Smooth muscle cell (in vitro differentiated cells): ENCODE data around the gene NCOA3. TPM values are rescaled to one million over a fixed set of nuclear protein-coding genes. Genes with fewer than 3 reads are reported as not detected.

Source experiments
- DNase-seq: peaks from one replicate; lab custom pipeline; 2025; ENCODE audit not compliant: unreplicated experiment; lab: John Stamatoyannopoulos, UW
- H2AFZ ChIP-seq: fragments of 200-600 bp; sonication (generic); 2 replicates; pipeline ENCODE4 v1.6.0; 2016; ENCODE audit warnings: antibody characterized with exemption, low read depth, mild to moderate bottlenecking
- H3F3A ChIP-seq: fragments of 200-600 bp; sonication (generic); 2 replicates; pipeline ENCODE4 v1.6.0; 2017; ENCODE audit warnings: antibody characterized with exemption, low read depth
- H3K27ac ChIP-seq: fragments of 200-600 bp; sonication (generic); 2 replicates; pipeline ENCODE4 v1.5.1; 2016; ENCODE audit warnings: low read depth, mild to moderate bottlenecking
- H3K27me3 ChIP-seq: fragments of 200-600 bp; sonication (generic); 2 replicates; pipeline ENCODE4 v1.6.1; 2016; ENCODE audit warnings: low read depth, mild to moderate bottlenecking
- H3K36me3 ChIP-seq: fragments of 200-600 bp; sonication (generic); 2 replicates; pipeline ENCODE4 v1.5.1; 2016; ENCODE audit warnings: low read depth
- H3K4me1 ChIP-seq: fragments of 200-600 bp; sonication (generic); 2 replicates; pipeline ENCODE4 v1.5.1; 2016; ENCODE audit warnings: low read depth
- H3K4me2 ChIP-seq: fragments of 200-600 bp; sonication (generic); 2 replicates; pipeline ENCODE4 v1.6.0; 2016; ENCODE audit warnings: mild to moderate bottlenecking
- H3K4me3 ChIP-seq: fragments of 200-600 bp; sonication (generic); 2 replicates; pipeline ENCODE4 v1.5.1; 2016; ENCODE audit warnings: mild to moderate bottlenecking
- H3K79me2 ChIP-seq: fragments of 200-600 bp; sonication (generic); 2 replicates; pipeline ENCODE4 v1.6.0; 2016; ENCODE audit warnings: low read depth, mild to moderate bottlenecking
- H3K9ac ChIP-seq: fragments of 200-600 bp; sonication (generic); 2 replicates; pipeline ENCODE4 v1.6.0; 2016; ENCODE audit warnings: low read depth
- H3K9me3 ChIP-seq: fragments of 200-600 bp; sonication (generic); replicated peaks from 2 replicates; pipeline ENCODE4 v1.5.1; 2016; ENCODE audit warnings: low read depth
- H4K20me1 ChIP-seq: fragments of 200-600 bp; sonication (generic); 2 replicates; pipeline ENCODE4 v1.6.0; 2016; ENCODE audit warnings: low read depth
- CTCF ChIP-seq: fragments of 200-600 bp; sonication (generic); IDR thresholded peaks from 2 replicates; pipeline ENCODE4 v1.5.1; 2017; ENCODE audit warnings: borderline replicate concordance, mild to moderate bottlenecking, antibody characterized with exemption; ENCODE audit not compliant: insufficient read depth, poor library complexity, severe bottlenecking
- WGBS: methylation state at CpG from one replicate; pipeline ENCODE4 v1.1.7; 2016; ENCODE audit warnings: low lambda C conversion rate; 5-methylcytosine and 5-hydroxymethylcytosine counted together
- polyA plus RNA-seq: library from polyadenylated mRNA; unstranded; fragments of >200 nt; fragmentation: Nextera tagmentation; extraction: Ambion mirVana; gene quantifications from 2 replicates; pipeline ENCODE4 v1.2.1, GENCODE V29; 2016
- total RNA-seq: library from RNA; depleted of rRNA; stranded (reverse); fragments of >200 nt; gene quantifications from 2 replicates; pipeline ENCODE4 v1.2.3, GENCODE V29; 2014

NCOA3 gene
- total and polyA plus RNA-seq, 2 experiments from 2014 or later: 6.0 to 28.4 TPM

GRCh38 chr20:47655635-47656034, 153.9 kb downstream of the NCOA3 start:
- H3K9me3 ChIP-seq: no peaks in the 10 kb centered on the region
- H2AFZ ChIP-seq: no peak overlapping the region
- H3K27me3 ChIP-seq: no peaks in the 10 kb centered on the region
- DNase-seq: no peak
- no peaks in the 10 kb centered on the region for H4K20me1 ChIP-seq
- no peaks in the 10 kb centered on the region for H3K79me2 ChIP-seq
- no peak overlapping the region for H3K9ac ChIP-seq
- no peak for TF ChIP-seq CTCF
- H3K27ac ChIP-seq: no peak overlapping the region
- no peak overlapping the region for H3K4me3 ChIP-seq
- H3K4me2 ChIP-seq: no peak overlapping the region
- H3F3A ChIP-seq: peaks cover 17% of the 10 kb centered on the region
- H3K4me1 ChIP-seq: peaks cover 13% of the 10 kb centered on the region
- H3K36me3 ChIP-seq: peaks cover 14% of the 10 kb centered on the region

- WGBS: 90% methylated on average over 2 of the region's 2 CpGs
- H3K36me3 ChIP-seq: peaks cover 14% of the 10 kb centered on the region
- TF ChIP-seq CTCF: no peak
- no peaks in the 10 kb centered on the region for H3K27me3 ChIP-seq
- H3K4me1 ChIP-seq: peaks cover 13% of the 10 kb centered on the region
- H4K20me1 ChIP-seq: no peaks in the 10 kb centered on the region
- H2AFZ ChIP-seq: no peak overlapping the region
- H3K27ac ChIP-seq: no peak overlapping the region
- peaks cover 10% of the 10 kb centered on the region for H3F3A ChIP-seq
- no peak overlapping the region for H3K4me3 ChIP-seq
- H3K9me3 ChIP-seq: no peaks in the 10 kb centered on the region
- no peak for DNase-seq
- H3K79me2 ChIP-seq: no peaks in the 10 kb centered on the region
- no peak overlapping the region for H3K4me2 ChIP-seq
- H3K9ac ChIP-seq: no peak overlapping the region
Measured at GRCh38 chr20:47656318-47656717, 154.6 kb downstream of the NCOA3 start.

GRCh38 chr20:47659904-47660601, 158.4 kb downstream of the NCOA3 start:
- no peaks in the 10 kb centered on the region for H3K36me3 ChIP-seq
- WGBS: 86% methylated on average over 7 of the region's 7 CpGs
- peaks cover 3% of the 10 kb centered on the region for H3F3A ChIP-seq
- H3K4me1 ChIP-seq: peaks cover 4% of the 10 kb centered on the region
- no peak for TF ChIP-seq CTCF
- no peak overlapping the region for H3K4me3 ChIP-seq
- no peaks in the 10 kb centered on the region for H3K79me2 ChIP-seq
- no peak overlapping the region for H3K27ac ChIP-seq
- H4K20me1 ChIP-seq: no peaks in the 10 kb centered on the region
- no peaks in the 10 kb centered on the region for H3K27me3 ChIP-seq
- DNase-seq: no peak
- no peak overlapping the region for H3K4me2 ChIP-seq
- H3K9me3 ChIP-seq: no peaks in the 10 kb centered on the region
- H2AFZ ChIP-seq: no peak overlapping the region
- H3K9ac ChIP-seq: no peak overlapping the region

- no peak for DNase-seq
- Histone ChIP-seq H3K27ac (no peak overlapping the region), H3K4me2 (no peak overlapping the region), H3K9ac (no peak overlapping the region), H3F3A (peaks cover 3% of the 10 kb centered on the region), H3K4me3 (no peak overlapping the region), H2AFZ (no peak overlapping the region), H3K79me2 (no peaks in the 10 kb centered on the region), H3K27me3 (no peaks in the 10 kb centered on the region), H4K20me1 (no peaks in the 10 kb centered on the region), H3K9me3 (no peaks in the 10 kb centered on the region), H3K4me1 (peaks cover 4% of the 10 kb centered on the region), H3K36me3 (no peaks in the 10 kb centered on the region)
- no peak for TF ChIP-seq CTCF
- 100% methylated on average over 2 of the region's 2 CpGs for WGBS
Measured at GRCh38 chr20:47660602-47660905, 158.9 kb downstream of the NCOA3 start.
